ES-I3 (cell line): ENCODE results near the gene FAM184B.

ENCODE experiments used
- H3K36me3 ChIP-seq: 2 replicates; pipeline ENCODE4 v1.6.1; 2013; ENCODE audit warnings: mild to moderate bottlenecking, low read length, control low read depth, moderate library complexity; ENCODE audit not compliant: insufficient read depth
- H3K4me1 ChIP-seq: 2 replicates; pipeline ENCODE4 v1.6.1; 2013; ENCODE audit warnings: mild to moderate bottlenecking, control low read depth, low read length; ENCODE audit not compliant: insufficient read depth
- H3K9ac ChIP-seq: 2 replicates; pipeline ENCODE4 v1.6.1; 2013; ENCODE audit warnings: low read depth, mild to moderate bottlenecking, low read length, moderate library complexity
- H3K9me3 ChIP-seq: 2 replicates; pipeline ENCODE4 v1.6.1; 2013; ENCODE audit warnings: mild to moderate bottlenecking, low read length, moderate library complexity; ENCODE audit not compliant: control insufficient read depth, insufficient read depth

Gene FAM184B

GRCh38 chr4:17763931-17764330 is 17.5 kb downstream of the FAM184B start:
- H3K36me3 ChIP-seq, result no peaks in the 10 kb centered on the region
- no peak overlapping the region for H3K9ac ChIP-seq
- no peaks in the 10 kb centered on the region for H3K9me3 ChIP-seq
- H3K4me1 ChIP-seq, result peaks cover 5% of the 10 kb centered on the region; the same call in 1 of the 2 replicates

- peaks cover 5% of the 10 kb centered on the region; the same call in 1 of the 2 replicates for H3K4me1 ChIP-seq
- no peaks in the 10 kb centered on the region for H3K9me3 ChIP-seq
- H3K36me3 ChIP-seq, result no peaks in the 10 kb centered on the region
- no peak overlapping the region for H3K9ac ChIP-seq
Observed at GRCh38 chr4:17763416-17763815, 18.0 kb downstream of the FAM184B start.

GRCh38 chr4:17762726-17763125 is 18.7 kb downstream of the FAM184B start:
- Histone ChIP-seq H3K4me1 (peaks cover 5% of the 10 kb centered on the region; the same call in 1 of the 2 replicates), H3K9me3 (no peaks in the 10 kb centered on the region), H3K36me3 (no peaks in the 10 kb centered on the region), H3K9ac (no peak overlapping the region)

GRCh38 chr4:17761062-17761461 is 20.4 kb downstream of the FAM184B start:
- no peaks in the 10 kb centered on the region for H3K9me3 ChIP-seq
- no peak overlapping the region for H3K9ac ChIP-seq
- H3K36me3 ChIP-seq, result no peaks in the 10 kb centered on the region
- H3K4me1 ChIP-seq, result peaks cover 5% of the 10 kb centered on the region; the same call in 1 of the 2 replicates

- Histone ChIP-seq H3K9ac (no peak overlapping the region), H3K9me3 (no peaks in the 10 kb centered on the region), H3K4me1 (peaks cover 5% of the 10 kb centered on the region; the same call in 1 of the 2 replicates), H3K36me3 (no peaks in the 10 kb centered on the region)
Observed at GRCh38 chr4:17760626-17761025, 20.8 kb downstream of the FAM184B start.

GRCh38 chr4:17758485-17758884 is 22.9 kb downstream of the FAM184B start:
- Histone ChIP-seq H3K9ac (no peak overlapping the region), H3K9me3 (no peaks in the 10 kb centered on the region), H3K36me3 (no peaks in the 10 kb centered on the region), H3K4me1 (peaks cover 5% of the 10 kb centered on the region; the same call in 1 of the 2 replicates)

GRCh38 chr4:17757621-17758020 is 23.8 kb downstream of the FAM184B start:
- Histone ChIP-seq H3K4me1 (peaks cover 5% of the 10 kb centered on the region; the same call in 1 of the 2 replicates), H3K36me3 (no peaks in the 10 kb centered on the region), H3K9me3 (no peaks in the 10 kb centered on the region), H3K9ac (no peak overlapping the region)

GRCh38 chr4:17753646-17754045 is 27.8 kb downstream of the FAM184B start:
- no peak overlapping the region for H3K9ac ChIP-seq
- H3K4me1 ChIP-seq, result no peaks in the 10 kb centered on the region
- no peaks in the 10 kb centered on the region for H3K36me3 ChIP-seq
- no peaks in the 10 kb centered on the region for H3K9me3 ChIP-seq

- no peaks in the 10 kb centered on the region for H3K9me3 ChIP-seq
- no peaks in the 10 kb centered on the region for H3K4me1 ChIP-seq
- H3K9ac ChIP-seq, result no peak overlapping the region
- H3K36me3 ChIP-seq, result no peaks in the 10 kb centered on the region
Observed at GRCh38 chr4:17740702-17741101, 40.7 kb downstream of the FAM184B start.

- H3K9me3 ChIP-seq, result no peaks in the 10 kb centered on the region
- no peaks in the 10 kb centered on the region for H3K36me3 ChIP-seq
Observed at GRCh38 chr4:17736484-17736883, 44.9 kb downstream of the FAM184B start.

GRCh38 chr4:17726911-17727310 is 54.5 kb downstream of the FAM184B start:
- H3K9me3 ChIP-seq, result peaks cover 9% of the 10 kb centered on the region
- H3K4me1 ChIP-seq, result peaks cover 8% of the 10 kb centered on the region
- H3K36me3 ChIP-seq, result no peaks in the 10 kb centered on the region
- no peak overlapping the region for H3K9ac ChIP-seq

More at GRCh38 chr4:17736484-17736883, 44.9 kb downstream of the FAM184B start:
- Histone ChIP-seq H3K9ac (no peak overlapping the region), H3K4me1 (no peaks in the 10 kb centered on the region)

GRCh38 chr4:17723648-17724047 is 57.8 kb downstream of the FAM184B start:
- Histone ChIP-seq H3K4me1 (peaks cover 15% of the 10 kb centered on the region), H3K9ac (no peak overlapping the region), H3K36me3 (no peaks in the 10 kb centered on the region), H3K9me3 (peaks cover 9% of the 10 kb centered on the region)

GRCh38 chr4:17722356-17722700 is 59.1 kb downstream of the FAM184B start:
- no peaks in the 10 kb centered on the region for H3K36me3 ChIP-seq
- H3K9ac ChIP-seq, result no peak overlapping the region
- peaks cover 15% of the 10 kb centered on the region for H3K4me1 ChIP-seq
- peaks cover under 1% of the 10 kb centered on the region; the same call in 1 of the 2 replicates for H3K9me3 ChIP-seq

- Histone ChIP-seq H3K9me3 (no peaks in the 10 kb centered on the region; the same call in 1 of the 2 replicates), H3K9ac (no peak overlapping the region), H3K36me3 (no peaks in the 10 kb centered on the region), H3K4me1 (peaks cover 15% of the 10 kb centered on the region)
Observed at GRCh38 chr4:17721496-17722355, 59.7 kb downstream of the FAM184B start.

- peaks cover 15% of the 10 kb centered on the region for H3K4me1 ChIP-seq
- no peaks in the 10 kb centered on the region for H3K36me3 ChIP-seq
- H3K9ac ChIP-seq, result no peak overlapping the region
- H3K9me3 ChIP-seq, result no peaks in the 10 kb centered on the region; the same call in 1 of the 2 replicates
Observed at GRCh38 chr4:17719106-17719505, 62.3 kb downstream of the FAM184B start.
